Measurements from ENCODE around the gene PRORP. TPM values are rescaled to one million over a fixed set of nuclear protein-coding genes. Genes with fewer than 3 reads are reported as not detected.

The PRORP gene
- total and polyA plus RNA-seq, 2 donors (not counting 3 experiments of a cell fraction or from before 2014, with no cell fraction given) = 28.8 to 36.9 TPM

DNA sequence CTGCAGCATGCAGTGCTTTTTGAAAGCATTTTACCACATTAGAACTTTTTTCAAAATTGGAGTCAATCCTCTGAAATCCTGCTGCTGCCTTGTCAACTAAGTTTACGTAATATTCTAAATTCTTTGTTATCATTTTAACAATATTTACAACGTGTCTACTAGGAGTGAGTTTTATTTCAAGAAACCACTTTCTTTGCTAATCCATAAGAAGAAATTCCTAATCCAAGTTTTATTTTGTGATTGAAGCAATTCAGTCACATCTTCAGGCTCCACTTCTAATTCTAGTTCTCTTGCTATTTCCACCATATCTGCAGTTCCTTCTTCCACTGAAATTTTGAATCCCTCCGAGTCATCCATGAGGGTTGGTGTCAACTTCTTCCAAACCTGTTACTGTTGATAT is 25.4 kb downstream of the PRORP start:
- ChIA-PET CTCF (no interaction called here), POLR2A (no interaction called here)
- Histone ChIP-seq H3K36me3 (ENCODE audit: control insufficient read depth in 2 of 2, extremely low read depth in 1 of 2, insufficient read depth in 2 of 2, low read length in 2 of 2) (no peaks in the 10 kb centered on the region), H3K9me3 (replicated peaks; ENCODE audit: control insufficient read depth, insufficient read depth, low read length) (no peaks in the 10 kb centered on the region), H3K9ac (replicated peaks; ENCODE audit: extremely low read depth, insufficient read depth, low read length) (no peak overlapping the region), H4K20me1 (replicated peaks; ENCODE audit: control insufficient read depth, extremely low read depth, insufficient read depth, low read length) (no peaks in the 10 kb centered on the region), H3K27me3 (ENCODE audit: control insufficient read depth in 2 of 2, insufficient read depth in 2 of 2, low read length in 2 of 2) (no peaks in the 10 kb centered on the region), H3K79me2 (ENCODE audit: control insufficient read depth, insufficient read depth, low read length) (no peaks in the 10 kb centered on the region), H3K4me3 (replicated peaks in 1 of 3; ENCODE audit: insufficient read depth in 1 of 3, low read depth in 1 of 3, low read length in 3 of 3) (no peak overlapping the region), H3K4me1 (ENCODE audit: control insufficient read depth, extremely low read depth, insufficient read depth, low read length) (no peaks in the 10 kb centered on the region), H2AFZ (ENCODE audit: low read depth, low read length) (no peak overlapping the region), H3K9me1 (replicated peaks; ENCODE audit: control insufficient read depth, extremely low read depth, insufficient read depth, low read length) (no peaks in the 10 kb centered on the region), H3K27ac (ENCODE audit: insufficient read depth, low read depth, low read length) (no peak overlapping the region), H3K4me2 (ENCODE audit: insufficient read depth, low read length) (no peak overlapping the region)
- BruUV-seq (replicated peaks) = no TSS peak
- TF ChIP-seq GATA2 (IDR thresholded peaks at IDR 0.05; ENCODE audit: insufficient read depth, insufficient read length, low read depth, low read length) (no peak), POLR2AphosphoS5 (IDR thresholded peaks at IDR 0.05; ENCODE audit: insufficient read depth, low read depth, low read length) (no peak), MYC (IDR thresholded peaks at IDR 0.05; ENCODE audit: low read depth, low read length) (no peak), JUN (IDR thresholded peaks at IDR 0.05; ENCODE audit: borderline replicate concordance, insufficient read depth, insufficient read length, low read depth) (no peak)
- TF ChIP-seq, protein P1, sequence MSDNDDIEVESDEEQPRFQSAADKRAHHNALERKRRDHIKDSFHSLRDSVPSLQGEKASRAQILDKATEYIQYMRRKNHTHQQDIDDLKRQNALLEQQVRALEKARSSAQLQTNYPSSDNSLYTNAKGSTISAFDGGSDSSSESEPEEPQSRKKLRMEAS (IDR thresholded peaks at IDR 0.05; ENCODE audit: insufficient read depth, insufficient read length) = no peak
- intact Hi-C loops (cut with micrococcal nuclease) = no loop called here
- DNase-seq (ENCODE audit: low read depth, low spot score) = no peak
- no peak for FAIRE-seq
- dilution Hi-C loops (cut with MboI; ENCODE audit: extremely low pct_ligation_motif_present, low sequenced_read_pairs) = no loop called here

DNA sequence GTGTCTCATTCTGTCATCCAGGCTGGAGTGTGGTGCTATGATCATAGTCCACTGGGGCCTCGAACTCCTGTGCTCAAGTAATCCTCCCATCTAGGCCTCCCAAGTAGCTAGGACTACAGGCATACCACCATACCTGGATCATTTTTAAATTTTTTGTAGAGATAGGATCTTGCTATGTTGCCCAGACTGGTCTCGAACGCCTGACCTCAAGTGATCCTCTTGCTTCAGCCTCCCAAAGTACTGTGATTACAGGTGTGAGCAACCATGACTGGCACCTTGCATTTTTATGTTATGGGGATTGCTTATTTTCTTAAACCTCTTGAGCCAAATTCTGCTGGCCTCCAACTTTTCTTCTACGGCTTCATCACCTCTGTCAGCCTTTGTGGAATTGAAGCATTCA is 26.9 kb downstream of the PRORP start:
- dilution Hi-C loops (cut with MboI; ENCODE audit: extremely low pct_ligation_motif_present, low sequenced_read_pairs) = no loop called here
- no peak overlapping the region for H3K4me3 ChIP-seq (replicated peaks in 1 of 3; ENCODE audit: insufficient read depth in 1 of 3, low read depth in 1 of 3, low read length in 3 of 3)
- no TSS peak for BruUV-seq (replicated peaks)

More for the DNA sequence above, 26.9 kb downstream of the PRORP start:
- DNase-seq (ENCODE audit: low read depth, low spot score) = no peak
- Histone ChIP-seq H3K4me2 (ENCODE audit: insufficient read depth, low read length) (no peak overlapping the region), H3K9me1 (replicated peaks; ENCODE audit: control insufficient read depth, extremely low read depth, insufficient read depth, low read length) (no peaks in the 10 kb centered on the region), H3K79me2 (ENCODE audit: control insufficient read depth, insufficient read depth, low read length) (no peaks in the 10 kb centered on the region), H3K27ac (ENCODE audit: insufficient read depth, low read depth, low read length) (no peak overlapping the region), H3K36me3 (ENCODE audit: control insufficient read depth in 2 of 2, extremely low read depth in 1 of 2, insufficient read depth in 2 of 2, low read length in 2 of 2) (no peaks in the 10 kb centered on the region), H3K27me3 (ENCODE audit: control insufficient read depth in 2 of 2, insufficient read depth in 2 of 2, low read length in 2 of 2) (no peaks in the 10 kb centered on the region), H3K9me3 (replicated peaks; ENCODE audit: control insufficient read depth, insufficient read depth, low read length) (no peaks in the 10 kb centered on the region), H2AFZ (ENCODE audit: low read depth, low read length) (no peak overlapping the region), H4K20me1 (replicated peaks; ENCODE audit: control insufficient read depth, extremely low read depth, insufficient read depth, low read length) (no peaks in the 10 kb centered on the region), H3K4me1 (ENCODE audit: control insufficient read depth, extremely low read depth, insufficient read depth, low read length) (no peaks in the 10 kb centered on the region), H3K9ac (replicated peaks; ENCODE audit: extremely low read depth, insufficient read depth, low read length) (no peak overlapping the region)
- no peak for FAIRE-seq
- ChIA-PET POLR2A (no interaction called here), CTCF (interaction anchor here (1.5 kb wide), 1 partner anchor 10 kb away, joined by 4 read pairs; no protein-coding TSS in a partner anchor)
- TF ChIP-seq, protein P2, sequence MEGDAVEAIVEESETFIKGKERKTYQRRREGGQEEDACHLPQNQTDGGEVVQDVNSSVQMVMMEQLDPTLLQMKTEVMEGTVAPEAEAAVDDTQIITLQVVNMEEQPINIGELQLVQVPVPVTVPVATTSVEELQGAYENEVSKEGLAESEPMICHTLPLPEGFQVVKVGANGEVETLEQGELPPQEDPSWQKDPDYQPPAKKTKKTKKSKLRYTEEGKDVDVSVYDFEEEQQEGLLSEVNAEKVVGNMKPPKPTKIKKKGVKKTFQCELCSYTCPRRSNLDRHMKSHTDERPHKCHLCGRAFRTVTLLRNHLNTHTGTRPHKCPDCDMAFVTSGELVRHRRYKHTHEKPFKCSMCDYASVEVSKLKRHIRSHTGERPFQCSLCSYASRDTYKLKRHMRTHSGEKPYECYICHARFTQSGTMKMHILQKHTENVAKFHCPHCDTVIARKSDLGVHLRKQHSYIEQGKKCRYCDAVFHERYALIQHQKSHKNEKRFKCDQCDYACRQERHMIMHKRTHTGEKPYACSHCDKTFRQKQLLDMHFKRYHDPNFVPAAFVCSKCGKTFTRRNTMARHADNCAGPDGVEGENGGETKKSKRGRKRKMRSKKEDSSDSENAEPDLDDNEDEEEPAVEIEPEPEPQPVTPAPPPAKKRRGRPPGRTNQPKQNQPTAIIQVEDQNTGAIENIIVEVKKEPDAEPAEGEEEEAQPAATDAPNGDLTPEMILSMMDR (IDR thresholded peaks at IDR 0.05; ENCODE audit: extremely low read depth in 1 of 2, insufficient read depth in 1 of 2, low read depth in 1 of 2, low read length in 2 of 2) = no peak
- TF ChIP-seq POLR2A (IDR thresholded peaks at IDR 0.05; ENCODE audit: low read depth, low read length) = no peak
- TF ChIP-seq, protein P1 (IDR thresholded peaks at IDR 0.05; ENCODE audit: insufficient read depth, insufficient read length) = no peak
- TF ChIP-seq MYC (IDR thresholded peaks at IDR 0.05; ENCODE audit: low read depth, low read length) = no peak
- TF ChIP-seq FOS (IDR thresholded peaks at IDR 0.05; ENCODE audit: borderline replicate concordance, insufficient read depth, low read length) = no peak
- no peak for TF ChIP-seq GATA2 (IDR thresholded peaks at IDR 0.05; ENCODE audit: insufficient read depth, insufficient read length, low read depth, low read length)
- TF ChIP-seq POLR2AphosphoS5 (IDR thresholded peaks at IDR 0.05; ENCODE audit: insufficient read depth, low read depth, low read length) = no peak
- no peak for TF ChIP-seq EZH2 (IDR thresholded peaks at IDR 0.05; ENCODE audit: borderline replicate concordance, low read depth, low read length, severe bottlenecking)
- TF ChIP-seq JUN (IDR thresholded peaks at IDR 0.05; ENCODE audit: borderline replicate concordance, insufficient read depth, insufficient read length, low read depth) = no peak
- intact Hi-C loops (cut with micrococcal nuclease) = no loop called here
